Endometrial microvascular endothelial cells (primary cell): ENCODE results near the gene TMEM182. TPM values are rescaled to one million over a fixed set of nuclear protein-coding genes. Genes with fewer than 3 reads are reported as not detected.

Experiments
- in situ Hi-C: cut with HindIII; loops from 2 replicates; pipeline ENCODE4 v1.10.0; 2017; ENCODE audit warnings: low sequenced_read_pairs, low pct_unique_long_range_greater_than_20kb; ENCODE audit errors: inconsistent ontology term
- total RNA-seq: library from RNA; depleted of rRNA; stranded (reverse); fragments of >200 nt; gene quantifications from one replicate; pipeline ENCODE4 v1.2.3, GENCODE V29; 2015; ENCODE audit errors: inconsistent ontology term

The TMEM182 gene
- total RNA-seq, 1 donor from 2014 or later: under 0.01 TPM

DNA sequence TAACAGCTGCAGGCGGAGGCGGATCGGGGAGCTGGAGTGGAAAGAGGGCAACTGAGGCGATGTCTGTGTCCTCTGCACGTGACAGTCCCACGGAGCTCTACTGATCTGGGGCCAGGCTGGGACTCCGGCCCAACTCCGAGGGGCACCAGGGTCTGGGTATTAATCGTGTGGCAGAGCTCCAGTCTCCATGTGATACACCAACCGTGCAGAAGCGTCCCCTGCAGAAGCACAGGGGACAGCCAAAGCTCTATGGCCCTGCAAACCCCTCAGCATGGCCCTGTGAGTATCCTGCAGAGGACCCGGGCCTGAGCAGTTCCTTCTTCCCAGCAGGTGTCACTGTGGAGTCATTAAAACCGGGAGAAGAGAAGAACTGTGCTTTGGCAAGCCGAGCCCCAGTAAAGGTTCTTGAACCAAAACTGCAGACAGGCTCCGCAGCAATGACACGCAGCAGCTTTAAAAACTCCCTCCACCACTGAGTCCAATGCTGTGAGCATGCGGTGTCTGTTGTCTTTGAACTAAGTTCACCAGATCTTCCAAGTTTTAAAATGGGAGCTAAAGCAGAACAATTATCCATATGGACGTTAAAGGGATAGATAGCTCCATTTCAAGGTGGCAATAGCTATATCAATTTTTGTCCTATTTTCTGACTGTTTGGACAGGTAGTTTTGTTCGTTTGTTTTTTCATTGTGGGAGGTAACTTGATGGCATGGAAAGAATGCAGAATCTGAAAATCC lies 79.4 kb downstream of the TMEM182 start:
- in situ Hi-C loops: no loop called here

DNA sequence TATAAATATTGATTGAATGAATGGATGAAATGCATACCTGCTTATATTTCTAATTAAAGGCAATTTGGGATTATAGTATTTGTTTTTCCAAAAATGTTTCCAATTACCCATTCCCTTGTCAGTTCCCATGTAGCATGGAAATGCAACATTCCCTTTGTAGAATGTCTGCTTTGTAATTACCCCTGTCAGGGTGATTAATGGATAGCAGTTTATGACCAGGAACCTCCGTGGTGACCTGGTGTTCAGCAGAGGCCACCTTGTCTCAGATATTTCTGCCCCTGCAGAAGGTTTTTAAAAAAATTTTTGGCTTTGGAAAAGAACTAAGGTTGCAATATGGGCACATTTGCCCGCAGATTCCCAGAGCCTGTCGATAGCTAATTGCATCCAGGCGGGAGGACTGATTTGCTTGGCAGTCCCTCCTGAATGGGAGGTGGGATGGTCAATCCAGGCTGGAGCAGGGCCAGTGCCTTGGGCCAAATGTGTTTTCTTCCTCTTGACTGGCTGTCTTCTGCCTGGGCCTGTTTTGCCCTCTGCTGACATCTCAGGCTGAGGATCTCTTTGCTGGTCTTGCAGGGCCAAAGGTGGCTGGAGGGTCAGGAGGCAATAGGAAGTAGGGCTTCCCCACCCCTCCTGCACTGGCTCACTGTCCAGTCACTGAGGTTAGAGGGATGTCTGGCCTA lies 82.1 kb downstream of the TMEM182 start:
- in situ Hi-C loops: no loop called here

DNA sequence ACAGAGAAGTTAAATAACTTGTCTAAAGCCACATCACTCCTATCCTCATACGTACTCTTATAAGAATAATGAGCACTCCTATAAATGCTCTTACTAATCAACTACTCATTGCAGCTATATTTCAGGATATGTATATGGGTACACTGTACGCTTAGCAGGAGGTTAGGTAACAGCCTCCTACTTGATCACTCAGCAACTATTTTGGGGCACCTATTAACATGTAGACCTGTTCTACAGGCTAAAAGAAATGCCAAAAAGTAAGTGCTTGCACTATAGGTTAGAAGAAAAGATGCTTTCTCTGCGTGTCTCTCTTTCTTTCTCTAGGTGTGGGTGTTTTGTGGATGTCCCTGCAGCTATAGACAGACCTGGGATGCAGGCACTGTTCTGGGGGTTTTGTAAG lies 83.1 kb downstream of the TMEM182 start:
- in situ Hi-C loops: no loop called here

DNA sequence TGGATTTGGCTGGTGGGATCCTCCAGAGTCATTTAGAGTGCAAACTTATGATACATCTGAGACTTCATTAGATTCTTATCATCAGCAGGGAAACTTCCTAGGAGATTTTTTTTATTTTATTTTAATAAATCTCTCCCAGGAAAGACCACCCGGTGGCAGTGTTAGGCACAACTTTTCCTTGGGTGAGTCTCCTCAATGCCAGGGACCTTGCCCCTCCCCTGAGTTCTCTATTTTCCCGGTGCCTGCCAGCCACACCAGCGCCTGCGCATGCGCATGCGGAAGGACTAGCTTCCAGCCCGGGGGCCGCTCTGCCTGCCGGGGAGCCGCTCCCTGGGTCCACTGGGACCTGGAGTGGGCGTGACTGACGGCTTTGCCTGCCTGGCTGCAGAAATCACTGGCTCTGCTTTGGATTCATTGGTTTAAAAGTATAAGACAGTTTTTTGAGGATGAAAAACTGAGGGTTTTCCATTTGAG lies 86.6 kb downstream of the TMEM182 start:
- in situ Hi-C loops: no loop called here

DNA sequence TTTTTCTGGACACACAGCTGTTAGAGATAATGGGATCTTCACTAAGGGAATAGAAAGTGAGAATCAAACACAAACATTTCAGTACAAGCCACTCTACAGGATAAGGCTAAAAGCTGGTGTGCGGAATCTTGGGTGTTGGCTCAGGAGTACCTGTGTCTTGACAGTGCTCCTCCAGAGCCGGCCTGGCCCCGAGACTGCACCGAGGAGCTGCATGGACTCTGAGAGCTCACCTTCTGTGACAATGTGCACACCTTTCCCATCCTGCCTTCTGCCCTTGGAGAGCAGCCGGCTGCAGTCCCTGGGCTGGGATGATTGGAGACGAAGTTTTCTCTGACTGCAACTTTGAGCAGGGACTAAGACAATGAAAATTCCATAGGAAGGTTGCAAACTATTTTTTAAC lies 89.1 kb downstream of the TMEM182 start:
- in situ Hi-C loops: no loop called here

DNA sequence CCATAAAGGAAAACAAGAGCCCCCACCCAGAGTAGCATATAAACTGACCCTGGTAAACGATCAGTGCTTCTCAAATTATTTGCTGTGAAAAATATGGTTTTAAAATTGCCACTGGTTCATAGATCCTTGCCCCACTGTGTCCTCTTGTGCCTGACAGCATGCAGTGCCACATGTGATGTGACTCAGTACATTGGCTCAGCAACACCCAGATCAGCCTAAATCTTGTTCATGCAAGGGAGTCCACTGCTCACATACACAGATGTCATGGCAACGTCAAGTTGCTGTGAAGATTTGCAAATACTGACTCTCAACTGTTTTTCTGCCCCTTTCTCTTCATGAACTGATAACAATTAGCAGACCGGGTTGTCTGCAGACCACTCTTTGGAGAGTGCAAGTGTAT lies 91.0 kb downstream of the TMEM182 start:
- in situ Hi-C loops: no loop called here

Other genes with a start within 250 kb of the TMEM182 start
- gene SLC9A2, start 142.5 kb upstream of the TMEM182 start, total RNA-seq: not detected